PC-9 (cell line): ENCODE data around the gene NID1. TPM values are rescaled to one million over a fixed set of nuclear protein-coding genes. Genes with fewer than 3 reads are reported as not detected.

Experiments used
- BruUV-seq: library from RNA; stranded (reverse); fragments of 400-500 nt; replicated peaks from 2 replicates; lab custom pipeline; 2021; lab: Mats Ljungman, UMichigan
- CTCF ChIA-PET: fragments of 300-600 bp; sonication (Branson Sonifier 250); formaldehyde crosslinking; loops from one replicate; lab custom pipeline; 2022; ENCODE audit warnings: antibody characterized with exemption; lab: Charles Lee
- POLR2A ChIA-PET: fragments of 300-600 bp; sonication (Branson Sonifier 250); formaldehyde crosslinking; loops from one replicate; lab custom pipeline; 2022; ENCODE audit warnings: antibody characterized with exemption; ENCODE audit not compliant: unreplicated experiment; lab: Charles Lee
- DNase-seq, 2 experiments: peaks; one replicate each; pipeline versions ENCODE4 v3.0.0 to v3.0.0-alpha.2; 2015 to 2022; ENCODE audit warnings: mixed read lengths in 1 of 2
- H2AFZ ChIP-seq: fragments of 200-600 bp; sonication (generic); 2 replicates; pipeline ENCODE4 v1.8.1; 2017; ENCODE audit warnings: antibody characterized with exemption
- H3F3A ChIP-seq: fragments of 200-600 bp; sonication (generic); 2 replicates; pipeline ENCODE4 v1.8.1; 2017; ENCODE audit warnings: antibody characterized with exemption, mild to moderate bottlenecking, low read depth; ENCODE audit not compliant: insufficient read depth
- H3K27ac ChIP-seq: fragments of 200-600 bp; sonication (generic); 2 replicates; pipeline ENCODE4 v1.6.1; 2016; ENCODE audit warnings: mixed run types
- H3K27me3 ChIP-seq: fragments of 200-600 bp; sonication (generic); 2 replicates; pipeline ENCODE4 v1.6.1; 2016; ENCODE audit warnings: low read depth, mixed run types; ENCODE audit not compliant: insufficient read depth
- H3K36me3 ChIP-seq: fragments of 200-600 bp; sonication (generic); 2 replicates; pipeline ENCODE4 v1.6.1; 2016; ENCODE audit warnings: low read depth, mixed run types
- H3K4me1 ChIP-seq: fragments of 200-600 bp; sonication (generic); replicated peaks from 2 replicates; pipeline ENCODE4 v1.6.1; 2016; ENCODE audit warnings: mixed run types; ENCODE audit not compliant: insufficient read depth
- H3K4me2 ChIP-seq: fragments of 200-600 bp; sonication (generic); 2 replicates; pipeline ENCODE4 v1.6.1; 2017; ENCODE audit warnings: mixed run types
- H3K4me3 ChIP-seq: fragments of 200-600 bp; sonication (generic); 2 replicates; pipeline ENCODE4 v1.6.1; 2016; ENCODE audit warnings: mixed run types
- H3K79me2 ChIP-seq: fragments of 200-600 bp; sonication (generic); 2 replicates; pipeline ENCODE4 v1.6.1; 2017; ENCODE audit warnings: low read depth, mixed run types
- H3K9me2 ChIP-seq: fragments of 200-600 bp; sonication (generic); 2 replicates; pipeline ENCODE4 v1.8.1; 2017; ENCODE audit warnings: mild to moderate bottlenecking; ENCODE audit not compliant: insufficient read depth
- H3K9me3 ChIP-seq: fragments of 200-600 bp; sonication (generic); 2 replicates; pipeline ENCODE4 v1.8.1; 2016; ENCODE audit warnings: low read depth; ENCODE audit not compliant: insufficient read depth
- H4K20me1 ChIP-seq: fragments of 200-600 bp; sonication (generic); 2 replicates; pipeline ENCODE4 v1.8.1; 2017; ENCODE audit not compliant: insufficient read depth
- CTCF ChIP-seq: fragments of 200-600 bp; sonication (generic); conservative IDR thresholded peaks from 2 replicates; pipeline ENCODE4 v1.6.1; 2017; ENCODE audit warnings: mixed run types, antibody characterized with exemption, mild to moderate bottlenecking, moderate library complexity
- EZH2 ChIP-seq: fragments of 200-600 bp; sonication (generic); IDR thresholded peaks from 2 replicates; pipeline ENCODE4 v1.8.0; 2017; ENCODE audit warnings: antibody characterized with exemption, low read depth
- intact Hi-C: fragments of 100-400 bp; cut with micrococcal nuclease; formaldehyde crosslinking; loops from one replicate; pipeline ENCODE4 v1.10.0; 2022; ENCODE audit not compliant: unreplicated experiment
- total RNA-seq: library from RNA; stranded (reverse); gene quantifications from 2 replicates; pipeline ENCODE4 v1.2.3, GENCODE V29; 2021

Gene NID1
- total RNA-seq, 1 experiment from 2014 or later = not detected

GRCh38 chr1:236082526-236082925 is 17.6 kb upstream of the NID1 start:
- Histone ChIP-seq H3F3A (peaks cover 5% of the 10 kb centered on the region; the same call in 1 of the 2 replicates), H3K9me3 (no peaks in the 10 kb centered on the region), H3K27ac (no peak overlapping the region), H3K4me2 (no peak overlapping the region), H3K27me3 (no peaks in the 10 kb centered on the region), H3K79me2 (no peaks in the 10 kb centered on the region), H3K36me3 (no peaks in the 10 kb centered on the region), H3K4me3 (no peak overlapping the region), H4K20me1 (no peaks in the 10 kb centered on the region), H2AFZ (no peak overlapping the region), H3K4me1 (no peaks in the 10 kb centered on the region), H3K9me2 (no peaks in the 10 kb centered on the region)
- BruUV-seq = no TSS peak
- ChIA-PET CTCF (no interaction called here), POLR2A (no interaction called here)
- no peak for TF ChIP-seq CTCF
- no peak for TF ChIP-seq EZH2
- DNase-seq = no peak
- intact Hi-C loops = no loop called here

DNA sequence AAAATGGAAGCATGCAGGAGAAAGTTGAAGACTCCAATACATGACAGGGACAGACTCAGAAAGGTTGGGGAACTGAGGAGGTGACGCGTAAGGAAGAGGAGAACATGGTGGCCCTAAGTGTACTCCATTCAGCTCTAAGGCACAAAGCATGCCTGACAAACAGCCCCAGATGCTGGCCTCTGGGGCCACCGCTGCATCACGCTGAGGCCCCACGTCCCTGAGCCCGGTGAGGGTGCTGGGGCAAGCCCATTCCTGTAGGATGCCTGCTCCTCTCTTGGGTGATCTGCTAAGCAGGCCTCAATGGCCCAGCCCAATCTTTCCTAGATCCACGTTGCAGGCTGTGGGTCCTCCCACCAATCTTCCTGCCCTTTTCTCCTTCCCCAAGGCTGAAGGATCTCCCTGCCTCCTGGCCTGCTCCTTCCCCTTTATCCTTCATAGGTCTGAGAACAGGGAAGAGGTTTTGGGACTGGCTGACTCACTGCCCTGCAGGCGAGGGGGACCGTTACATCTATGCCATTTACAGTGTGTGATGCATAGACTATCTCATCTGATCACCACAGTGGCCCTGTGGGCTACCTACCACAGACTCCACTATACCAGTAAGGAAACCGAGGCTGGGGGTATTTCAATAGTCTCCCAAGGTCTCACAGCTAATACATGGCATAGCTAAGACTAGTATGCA is 16.8 kb upstream of the NID1 start:
- Histone ChIP-seq H3K4me3 (no peak overlapping the region), H3K4me1 (no peaks in the 10 kb centered on the region), H3K79me2 (no peaks in the 10 kb centered on the region), H3K9me2 (no peaks in the 10 kb centered on the region), H3K9me3 (no peaks in the 10 kb centered on the region), H2AFZ (no peak overlapping the region), H4K20me1 (no peaks in the 10 kb centered on the region), H3K36me3 (no peaks in the 10 kb centered on the region), H3K27me3 (no peaks in the 10 kb centered on the region), H3K4me2 (no peak overlapping the region), H3F3A (peaks cover 5% of the 10 kb centered on the region; the same call in 1 of the 2 replicates), H3K27ac (no peak overlapping the region)
- ChIA-PET CTCF (no interaction called here), POLR2A (no interaction called here)
- no TSS peak for BruUV-seq
- DNase-seq = no peak
- TF ChIP-seq EZH2 (no peak), CTCF (no peak)
- intact Hi-C loops = no loop called here

- intact Hi-C loops = no loop called here
- ChIA-PET CTCF (no interaction called here), POLR2A (no interaction called here)
- Histone ChIP-seq H2AFZ (no peak overlapping the region), H4K20me1 (no peaks in the 10 kb centered on the region), H3K9me3 (no peaks in the 10 kb centered on the region), H3F3A (peaks cover 5% of the 10 kb centered on the region; the same call in 1 of the 2 replicates), H3K36me3 (no peaks in the 10 kb centered on the region), H3K9me2 (no peaks in the 10 kb centered on the region), H3K27ac (no peak overlapping the region), H3K4me2 (no peak overlapping the region), H3K27me3 (no peaks in the 10 kb centered on the region), H3K79me2 (no peaks in the 10 kb centered on the region), H3K4me1 (no peaks in the 10 kb centered on the region), H3K4me3 (no peak overlapping the region)
- BruUV-seq = no TSS peak
- TF ChIP-seq EZH2 (no peak), CTCF (no peak)
- no peak for DNase-seq
These were observed 14.8 kb upstream of the NID1 start for GRCh38 chr1:236079703-236080102.
